Activated CD8-positive, alpha-beta memory T cell treated with anti-CD3 and anti-CD28 coated beads, Interleukin-2, amount 10 ng/mL, durations not matched to agents 7 days and 5 days (primary cell): ENCODE measurements around the gene SLC38A11. TPM values are rescaled to one million over a fixed set of nuclear protein-coding genes. Genes with fewer than 3 reads are reported as not detected.
"Not testable (repeated sequence)": the region's sequence is repeated elsewhere in the genome, so short reads cannot be mapped to it uniquely, and the experiment has no call there.

Experiments
- ATAC-seq: fragments of 150-1000 bp; cut with Tn5 transposase; one replicate; pipeline ENCODE4 v1.10.0; 2021; ENCODE audit warnings: moderate library complexity
- CTCF ChIA-PET: fragments of 350-600 bp; sonication (Branson Sonifier 250); formaldehyde crosslinking; loops from one replicate; lab custom pipeline; 2021; ENCODE audit warnings: antibody characterized with exemption; lab: Charles Lee
- DNase-seq: peaks from one replicate; pipeline ENCODE4 v3.0.0-alpha.2; 2020
- H3K27ac Mint-ChIP-seq: one replicate; pipeline ENCODE4 v1.8.0; 2021; ENCODE audit warnings: mild to moderate bottlenecking, mixed read lengths
- H3K27me3 Mint-ChIP-seq: one replicate; pipeline ENCODE4 v1.8.0; 2021; ENCODE audit warnings: mixed read lengths
- H3K36me3 Mint-ChIP-seq: one replicate; pipeline ENCODE4 v1.8.0; 2021; ENCODE audit warnings: mild to moderate bottlenecking, mixed read lengths
- H3K4me1 Mint-ChIP-seq: one replicate; pipeline ENCODE4 v1.8.0; 2021; ENCODE audit warnings: mixed read lengths
- H3K4me3 Mint-ChIP-seq: one replicate; pipeline ENCODE4 v1.8.0; 2021; ENCODE audit warnings: mild to moderate bottlenecking, moderate library complexity, mixed read lengths
- H3K9me3 Mint-ChIP-seq: one replicate; pipeline ENCODE4 v1.8.0; 2022; ENCODE audit warnings: low read depth, mixed read lengths
- total RNA-seq, 2 experiments: library from RNA; stranded (reverse); gene quantifications; one replicate each; pipeline ENCODE4 v1.2.3, GENCODE V29; 2021

SLC38A11 gene
- total RNA-seq, 2 experiments from 2014 or later, result not detected

DNA sequence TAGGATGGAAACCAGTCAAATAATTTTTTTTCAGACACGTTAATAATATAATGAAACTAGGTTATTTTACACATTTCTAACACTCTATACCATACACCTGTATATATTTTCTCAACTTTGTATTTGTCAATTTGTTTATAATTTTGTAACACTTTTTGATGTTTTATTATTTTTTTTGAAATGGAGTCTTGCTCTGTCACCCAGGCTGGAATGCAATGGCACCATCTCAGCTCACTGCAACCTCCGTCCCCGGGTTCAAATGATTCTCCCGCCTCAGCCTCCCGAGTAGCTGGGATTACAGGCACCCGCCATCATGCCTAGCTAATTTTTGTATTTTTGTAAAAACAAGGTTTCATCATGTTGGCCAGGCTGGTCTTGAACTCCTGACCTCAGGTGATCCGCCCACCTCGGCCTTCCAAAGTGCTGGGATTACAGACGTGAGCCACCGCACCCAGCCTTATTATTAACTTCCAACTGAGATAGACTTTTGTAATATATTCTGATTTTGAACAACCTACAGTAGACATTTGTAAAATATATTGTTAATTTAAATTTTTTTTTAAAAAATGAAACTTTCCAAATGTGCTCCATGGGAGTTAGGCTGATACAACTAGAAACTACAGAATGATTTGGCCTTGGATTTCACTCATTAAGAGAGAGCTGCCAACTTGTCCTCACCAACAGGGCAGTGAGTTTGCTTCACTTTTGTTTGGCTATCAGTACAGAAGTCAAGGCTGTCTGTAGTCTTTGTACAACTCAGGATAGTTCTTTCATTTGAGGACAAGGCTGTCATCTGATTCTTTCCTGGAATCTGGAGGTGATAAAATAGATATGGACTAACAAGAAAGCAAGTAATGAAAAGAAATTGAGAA, 79.8 kb downstream of the SLC38A11 start:
- no peaks in the 10 kb centered on the region for H3K9me3 Mint-ChIP-seq
- H3K4me3 Mint-ChIP-seq, result no peak overlapping the region
- no peaks in the 10 kb centered on the region for H3K4me1 Mint-ChIP-seq
- CTCF ChIA-PET, result no interaction called here
- ATAC-seq (no peak), DNase-seq (no peak)
- H3K27me3 Mint-ChIP-seq, result no peaks in the 10 kb centered on the region
- no peak overlapping the region for H3K27ac Mint-ChIP-seq
- H3K36me3 Mint-ChIP-seq, result no peaks in the 10 kb centered on the region

GRCh38 chr2:164873210-164873908, 82.0 kb downstream of the SLC38A11 start:
- DNase-seq (no peak), ATAC-seq (no peak)
- no peaks in the 10 kb centered on the region for H3K27me3 Mint-ChIP-seq
- CTCF ChIA-PET, result no interaction called here
- no peak overlapping the region for H3K27ac Mint-ChIP-seq
- no peak overlapping the region for H3K4me3 Mint-ChIP-seq
- H3K4me1 Mint-ChIP-seq, result no peaks in the 10 kb centered on the region
- no peaks in the 10 kb centered on the region for H3K36me3 Mint-ChIP-seq
- H3K9me3 Mint-ChIP-seq, result no peaks in the 10 kb centered on the region

- DNase-seq, result no peak
- CTCF ChIA-PET, result interaction anchor here (0.7 kb wide), 1 partner anchor 22 kb away, joined by 3 read pairs; no protein-coding TSS in a partner anchor
- Mint-ChIP-seq H3K9me3 (no peaks in the 10 kb centered on the region), H3K27me3 (no peaks in the 10 kb centered on the region), H3K4me1 (no peaks in the 10 kb centered on the region), H3K36me3 (no peaks in the 10 kb centered on the region), H3K4me3 (no peak overlapping the region), H3K27ac (no peak overlapping the region)
- no peak for ATAC-seq
These were observed 83.9 kb downstream of the SLC38A11 start for GRCh38 chr2:164871404-164871803.

DNA sequence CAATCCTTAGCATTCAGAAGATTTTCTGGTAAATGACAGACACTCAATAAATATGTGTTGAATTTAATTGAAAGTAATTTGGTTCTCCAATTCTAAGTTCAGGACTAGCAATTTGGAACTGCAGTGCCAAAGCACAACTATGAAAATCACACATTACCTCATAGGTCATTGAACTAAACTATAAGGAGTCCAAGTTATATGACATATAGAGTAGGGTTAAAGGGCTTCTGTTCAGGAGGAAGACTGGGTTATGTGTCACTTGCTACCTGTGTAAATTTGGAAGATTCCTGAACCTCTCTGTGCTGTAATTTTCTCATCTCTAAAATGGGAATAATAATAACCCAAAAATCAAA, 85.9 kb downstream of the SLC38A11 start:
- Mint-ChIP-seq H3K27ac (no peak overlapping the region), H3K4me1 (no peaks in the 10 kb centered on the region), H3K27me3 (no peaks in the 10 kb centered on the region), H3K36me3 (no peaks in the 10 kb centered on the region), H3K4me3 (no peak overlapping the region), H3K9me3 (peaks cover 2% of the 10 kb centered on the region)
- CTCF ChIA-PET, result no interaction called here
- ATAC-seq (no peak), DNase-seq (no peak)

DNA sequence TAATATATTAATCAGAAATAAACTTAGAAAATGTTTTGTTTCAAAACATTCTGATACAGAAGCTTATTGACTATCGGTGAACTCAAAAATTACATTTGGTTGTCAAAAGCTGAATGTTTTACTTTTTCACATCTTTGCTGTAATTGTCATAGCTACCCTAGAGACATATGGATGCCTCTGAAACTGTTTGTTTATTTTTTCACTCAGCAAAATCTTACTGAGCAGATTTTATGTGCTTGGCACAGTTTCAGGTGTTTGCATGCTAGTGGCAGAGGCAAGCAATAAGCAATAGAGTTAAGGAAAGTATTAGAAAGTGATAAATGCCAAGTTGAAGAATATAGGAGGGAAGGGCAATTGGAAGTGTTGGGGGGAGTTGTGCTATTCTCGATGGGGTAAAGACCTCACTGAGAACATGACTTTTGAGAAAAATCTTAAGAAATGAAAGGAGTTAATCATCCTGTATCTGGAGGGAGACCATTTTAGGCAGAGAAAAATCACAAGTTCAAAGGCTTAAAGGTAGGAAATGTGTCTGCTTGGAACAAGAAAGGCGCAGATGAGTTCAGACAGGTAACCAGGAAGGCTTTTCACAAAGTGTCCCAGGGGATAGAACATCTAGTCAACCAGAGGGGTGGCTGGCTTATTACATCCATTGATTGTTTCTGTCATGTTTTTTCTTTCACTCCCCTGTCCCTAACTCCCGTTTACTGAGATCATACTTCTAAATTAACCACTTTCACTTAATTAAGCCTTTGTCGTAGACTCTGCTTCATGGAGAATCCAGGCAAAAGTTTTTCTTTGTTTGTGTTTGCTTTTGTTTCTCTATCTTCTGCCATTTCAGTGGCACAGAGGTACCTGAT, 86.5 kb downstream of the SLC38A11 start:
- DNase-seq, result no peak
- H3K4me1 Mint-ChIP-seq, result no peaks in the 10 kb centered on the region
- ATAC-seq, result no peak
- H3K27ac Mint-ChIP-seq, result no peak overlapping the region
- peaks cover 2% of the 10 kb centered on the region for H3K9me3 Mint-ChIP-seq
- no peaks in the 10 kb centered on the region for H3K36me3 Mint-ChIP-seq
- H3K4me3 Mint-ChIP-seq, result no peak overlapping the region
- H3K27me3 Mint-ChIP-seq, result no peaks in the 10 kb centered on the region
- CTCF ChIA-PET, result no interaction called here

DNA sequence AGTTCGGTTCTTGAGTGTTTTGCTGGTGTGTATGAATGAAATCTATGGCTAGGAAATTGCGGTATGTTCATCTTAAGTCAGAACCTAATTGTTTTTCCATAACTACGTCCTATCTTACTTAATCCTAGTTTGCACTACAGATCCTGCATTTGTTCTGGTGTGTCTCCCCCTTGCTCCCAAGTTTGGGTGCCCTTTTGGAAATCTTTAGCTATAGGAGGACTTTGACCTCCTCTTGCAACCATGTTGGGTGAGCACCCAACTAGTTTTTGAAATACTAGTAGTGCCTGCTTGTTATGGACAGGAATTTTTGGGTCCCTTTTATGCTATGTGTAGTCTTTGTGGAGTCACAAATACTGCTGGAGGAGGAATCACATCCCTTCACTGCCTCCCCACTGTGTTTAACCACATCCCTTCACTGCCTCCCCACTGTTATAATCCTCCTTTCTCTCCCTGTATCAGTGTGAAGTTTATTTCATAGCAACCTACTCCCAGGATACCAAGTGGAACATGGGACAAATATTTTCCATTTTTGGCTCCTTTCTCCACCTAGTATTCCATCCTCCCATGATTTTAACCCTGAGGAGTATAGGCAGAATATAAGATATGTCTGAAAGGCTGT, 87.4 kb downstream of the SLC38A11 start:
- H3K36me3 Mint-ChIP-seq, result no peaks in the 10 kb centered on the region
- no peaks in the 10 kb centered on the region for H3K4me1 Mint-ChIP-seq
- no peak overlapping the region for H3K4me3 Mint-ChIP-seq
- no peak for DNase-seq
- CTCF ChIA-PET, result no interaction called here
- H3K27ac Mint-ChIP-seq, result no peak overlapping the region
- H3K9me3 Mint-ChIP-seq, result peaks cover 2% of the 10 kb centered on the region
- no peak for ATAC-seq
- no peaks in the 10 kb centered on the region for H3K27me3 Mint-ChIP-seq

DNA sequence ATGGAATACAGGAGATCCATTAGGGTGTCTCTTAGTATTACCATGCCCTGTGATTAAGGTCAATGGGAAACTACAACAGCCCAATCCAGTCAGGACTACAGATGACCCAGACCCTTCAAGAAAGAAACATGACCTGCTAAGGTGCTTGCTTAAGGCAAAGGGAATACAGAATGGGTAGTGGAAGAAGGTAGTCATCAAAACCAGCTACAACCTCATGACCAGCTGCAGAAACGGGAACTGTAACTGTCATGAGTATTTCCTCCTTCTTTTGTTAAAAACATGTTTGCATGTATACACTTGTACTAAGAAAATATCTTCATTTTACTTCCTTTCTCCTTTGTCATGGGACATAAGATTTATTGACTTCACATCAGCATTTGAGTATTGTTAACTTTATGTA, 88.9 kb downstream of the SLC38A11 start:
- H3K36me3 Mint-ChIP-seq, CTCF ChIA-PET, H3K9me3 Mint-ChIP-seq, DNase-seq, H3K4me3 Mint-ChIP-seq, H3K27me3 Mint-ChIP-seq, H3K4me1 Mint-ChIP-seq, ATAC-seq, H3K27ac Mint-ChIP-seq: not testable (repeated sequence)

GRCh38 chr2:164860694-164861042, 94.7 kb downstream of the SLC38A11 start:
- H3K4me3 Mint-ChIP-seq, result no peak overlapping the region
- H3K27me3 Mint-ChIP-seq, result no peaks in the 10 kb centered on the region
- H3K4me1 Mint-ChIP-seq, result no peaks in the 10 kb centered on the region
- ATAC-seq, result no peak
- DNase-seq, result no peak
- H3K9me3 Mint-ChIP-seq, result peaks cover 2% of the 10 kb centered on the region
- no peak overlapping the region for H3K27ac Mint-ChIP-seq
- H3K36me3 Mint-ChIP-seq, result no peaks in the 10 kb centered on the region
- CTCF ChIA-PET, result interaction anchor here (1.0 kb wide), 1 partner anchor 19 kb away, joined by 3 read pairs; the partner anchor contains the start of gene COBLL1

- H3K36me3 Mint-ChIP-seq, H3K27ac Mint-ChIP-seq, H3K4me1 Mint-ChIP-seq, DNase-seq, H3K9me3 Mint-ChIP-seq, H3K27me3 Mint-ChIP-seq, ATAC-seq, H3K4me3 Mint-ChIP-seq: not testable (repeated sequence)
- CTCF ChIA-PET, result interaction anchor here (1.9 kb wide), 1 partner anchor 19 kb away, joined by 4 read pairs; the partner anchor contains the start of gene COBLL1
These were observed 95.2 kb downstream of the SLC38A11 start for GRCh38 chr2:164859906-164860693.

DNA sequence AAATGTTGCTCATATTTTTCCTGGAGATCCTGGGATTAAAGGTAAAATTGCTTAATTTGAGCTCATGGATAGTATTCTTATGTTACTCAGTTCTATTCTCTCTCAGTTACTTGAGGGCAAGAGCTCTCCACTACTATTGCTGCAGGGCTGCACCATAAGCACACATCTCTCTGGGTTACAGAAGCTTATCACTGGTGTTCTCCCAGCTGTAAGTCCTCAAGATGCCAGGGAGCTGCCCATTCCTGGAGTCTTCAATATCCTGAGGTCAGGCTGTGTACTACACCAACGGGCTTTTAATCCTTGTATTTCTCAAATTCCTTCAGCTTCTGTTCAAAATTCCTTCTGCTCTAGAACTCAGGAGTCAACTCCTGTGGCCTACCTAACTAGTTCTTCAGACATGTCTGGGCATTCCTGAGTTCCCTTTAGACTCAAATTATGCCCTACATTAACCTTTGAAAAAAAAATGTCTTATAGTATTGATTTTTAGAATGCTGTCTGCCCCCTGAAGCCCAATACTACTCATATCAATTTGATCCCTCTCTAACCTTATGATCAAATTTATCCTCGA, 96.0 kb downstream of the SLC38A11 start:
- CTCF ChIA-PET, result interaction anchor here (1.9 kb wide), 1 partner anchor 18 kb away, joined by 4 read pairs; the partner anchor contains the start of gene COBLL1
- H3K4me1 Mint-ChIP-seq, result no peaks in the 10 kb centered on the region
- H3K27ac Mint-ChIP-seq, result no peak overlapping the region
- no peak for ATAC-seq
- no peaks in the 10 kb centered on the region for H3K36me3 Mint-ChIP-seq
- no peaks in the 10 kb centered on the region for H3K27me3 Mint-ChIP-seq
- no peak overlapping the region for H3K4me3 Mint-ChIP-seq
- no peak for DNase-seq
- no peaks in the 10 kb centered on the region for H3K9me3 Mint-ChIP-seq

GRCh38 chr2:164852086-164852485, 103.2 kb downstream of the SLC38A11 start:
- H3K27me3 Mint-ChIP-seq, result peaks cover 9% of the 10 kb centered on the region
- H3K4me3 Mint-ChIP-seq, result no peak overlapping the region
- no peak overlapping the region for H3K27ac Mint-ChIP-seq
- ATAC-seq, result no peak
- CTCF ChIA-PET, result interaction anchor here (1.4 kb wide), 1 partner anchor 10 kb away, joined by 3 read pairs; the partner anchor contains the start of gene COBLL1
- no peaks in the 10 kb centered on the region for H3K9me3 Mint-ChIP-seq
- no peaks in the 10 kb centered on the region for H3K36me3 Mint-ChIP-seq
- no peak for DNase-seq
- H3K4me1 Mint-ChIP-seq, result no peaks in the 10 kb centered on the region

GRCh38 chr2:164850235-164850634, 105.1 kb downstream of the SLC38A11 start:
- Mint-ChIP-seq H3K27ac (no peak overlapping the region), H3K9me3 (no peaks in the 10 kb centered on the region), H3K27me3 (peaks cover 9% of the 10 kb centered on the region), H3K4me3 (no peak overlapping the region), H3K36me3 (no peaks in the 10 kb centered on the region), H3K4me1 (no peaks in the 10 kb centered on the region)
- CTCF ChIA-PET, result no interaction called here
- no peak for DNase-seq
- no peak for ATAC-seq
